ENCODE data around the gene ATR. TPM values are rescaled to one million over a fixed set of nuclear protein-coding genes. Genes with fewer than 3 reads are reported as not detected.

The ATR gene
- total RNA-seq, 4 donors from 2014 or later: 21.0 to 53.6 (median 23.9) TPM

GRCh38 chr3:142601713-142602112 is 23.2 kb upstream of the ATR start:
- H3K4me3 ChIP-seq: peak overlapping the region in 1 of 4 donors; percentile 15
- H3K9me3 ChIP-seq: no peaks in the 10 kb centered on the region
- peaks cover 0 to 11% (median 0%) of the 10 kb centered on the region in 4 donors for H3K4me1 ChIP-seq
- no peaks in the 10 kb centered on the region for H3K27me3 ChIP-seq
- no peaks in the 10 kb centered on the region for H3K36me3 ChIP-seq
- TF ChIP-seq POLR2A (IDR thresholded peaks at IDR 0.05): no peak
- TF ChIP-seq, protein P1, sequence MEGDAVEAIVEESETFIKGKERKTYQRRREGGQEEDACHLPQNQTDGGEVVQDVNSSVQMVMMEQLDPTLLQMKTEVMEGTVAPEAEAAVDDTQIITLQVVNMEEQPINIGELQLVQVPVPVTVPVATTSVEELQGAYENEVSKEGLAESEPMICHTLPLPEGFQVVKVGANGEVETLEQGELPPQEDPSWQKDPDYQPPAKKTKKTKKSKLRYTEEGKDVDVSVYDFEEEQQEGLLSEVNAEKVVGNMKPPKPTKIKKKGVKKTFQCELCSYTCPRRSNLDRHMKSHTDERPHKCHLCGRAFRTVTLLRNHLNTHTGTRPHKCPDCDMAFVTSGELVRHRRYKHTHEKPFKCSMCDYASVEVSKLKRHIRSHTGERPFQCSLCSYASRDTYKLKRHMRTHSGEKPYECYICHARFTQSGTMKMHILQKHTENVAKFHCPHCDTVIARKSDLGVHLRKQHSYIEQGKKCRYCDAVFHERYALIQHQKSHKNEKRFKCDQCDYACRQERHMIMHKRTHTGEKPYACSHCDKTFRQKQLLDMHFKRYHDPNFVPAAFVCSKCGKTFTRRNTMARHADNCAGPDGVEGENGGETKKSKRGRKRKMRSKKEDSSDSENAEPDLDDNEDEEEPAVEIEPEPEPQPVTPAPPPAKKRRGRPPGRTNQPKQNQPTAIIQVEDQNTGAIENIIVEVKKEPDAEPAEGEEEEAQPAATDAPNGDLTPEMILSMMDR (IDR thresholded peaks at IDR 0.05): no peak
- H3K27ac ChIP-seq: peak overlapping the region in 3 of 4 donors; percentile 62 to 89 (median 78)
- no peak for DNase-seq

GRCh38 chr3:142597906-142598305 is 19.4 kb upstream of the ATR start:
- Histone ChIP-seq H3K27ac (peak overlapping the region in 3 of 4 donors; percentile 65 to 90 (median 81)), H3K4me3 (peak overlapping the region in 3 of 4 donors; percentile 45 to 83 (median 72)), H3K4me1 (no peaks in the 10 kb centered on the region), H3K27me3 (no peaks in the 10 kb centered on the region), H3K36me3 (no peaks in the 10 kb centered on the region), H3K9me3 (no peaks in the 10 kb centered on the region)
- no peak for DNase-seq
- peak; percentile 48 to 64 for TF ChIP-seq POLR2A (IDR thresholded peaks at IDR 0.05)
- TF ChIP-seq, protein P1 (IDR thresholded peaks at IDR 0.05): no peak

GRCh38 chr3:142596726-142597088 is 18.2 kb upstream of the ATR start:
- Histone ChIP-seq H3K27ac (peak overlapping the region in 3 of 4 donors; percentile 44 to 90 (median 81)), H3K4me3 (peak overlapping the region; percentile 45 to 83 (median 70)), H3K27me3 (no peaks in the 10 kb centered on the region), H3K4me1 (no peaks in the 10 kb centered on the region), H3K9me3 (no peaks in the 10 kb centered on the region), H3K36me3 (no peaks in the 10 kb centered on the region)
- DNase-seq: no peak
- no peak for TF ChIP-seq POLR2A (IDR thresholded peaks at IDR 0.05)
- TF ChIP-seq, protein P1 (IDR thresholded peaks at IDR 0.05): no peak

GRCh38 chr3:142595951-142596725 is 17.6 kb upstream of the ATR start, which contains the start of gene PLS1:
PLS1 (plus strand) TSS chr3:142596393; CDS start chr3:142664238, 67,845 bp downstream.
- no peaks in the 10 kb centered on the region for H3K4me1 ChIP-seq
- peak within 1 kb of the TSS; percentile 53 to 90 (median 73) for H3K27ac ChIP-seq
- TF ChIP-seq, protein P1 (IDR thresholded peaks at IDR 0.05): peak in 2 of 6 experiments; percentile 31 to 38
- peak; percentile 88 to 98 for TF ChIP-seq POLR2A (IDR thresholded peaks at IDR 0.05)
- H3K27me3 ChIP-seq: no peaks in the 10 kb centered on the region
- no peaks in the 10 kb centered on the region for H3K9me3 ChIP-seq
- DNase-seq: peak; percentile 71 to 97 (median 94)
- peak within 1 kb of the TSS; percentile 45 to 83 (median 70) for H3K4me3 ChIP-seq
- H3K36me3 ChIP-seq: no peaks in the 10 kb centered on the region

DNA sequence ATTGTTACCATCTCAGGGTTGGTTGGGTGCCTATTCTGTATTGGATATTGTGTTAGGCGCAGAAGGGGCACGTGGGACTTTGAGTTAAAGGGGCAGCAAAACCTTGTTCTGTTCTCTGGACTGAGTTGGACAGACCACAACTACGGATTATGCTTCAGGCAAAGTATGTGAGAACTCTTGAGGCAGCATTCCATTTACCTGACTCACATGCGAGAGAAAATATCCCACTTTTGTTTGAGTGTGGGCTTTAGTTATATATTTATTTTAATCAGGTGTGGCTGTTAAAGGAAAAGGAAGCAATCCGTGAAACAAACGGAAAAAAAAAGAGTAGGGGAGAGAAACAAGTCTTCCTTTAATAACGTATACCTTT is 17.0 kb upstream of the ATR start:
- Histone ChIP-seq H3K27me3 (no peaks in the 10 kb centered on the region), H3K27ac (peak overlapping the region; percentile 37 to 90 (median 67)), H3K9me3 (no peaks in the 10 kb centered on the region), H3K4me1 (no peaks in the 10 kb centered on the region), H3K4me3 (peak overlapping the region; percentile 45 to 83 (median 70)), H3K36me3 (no peaks in the 10 kb centered on the region)
- no peak for DNase-seq
- TF ChIP-seq, protein P1 (IDR thresholded peaks at IDR 0.05): no peak
- TF ChIP-seq POLR2A (IDR thresholded peaks at IDR 0.05): no peak
